Measurements from ENCODE around the gene ROGDI. TPM values are rescaled to one million over a fixed set of nuclear protein-coding genes. Genes with fewer than 3 reads are reported as not detected.
A peak's percentile ranks its signal among the peaks of the same experiment; 100 is the strongest.

ROGDI gene
- total and polyA plus RNA-seq, 9 of the 15 experiments (the other 6 are each of a cell fraction or from before 2014, with no cell fraction given): 0.97 to 37.3 (median 16.5) TPM

DNA sequence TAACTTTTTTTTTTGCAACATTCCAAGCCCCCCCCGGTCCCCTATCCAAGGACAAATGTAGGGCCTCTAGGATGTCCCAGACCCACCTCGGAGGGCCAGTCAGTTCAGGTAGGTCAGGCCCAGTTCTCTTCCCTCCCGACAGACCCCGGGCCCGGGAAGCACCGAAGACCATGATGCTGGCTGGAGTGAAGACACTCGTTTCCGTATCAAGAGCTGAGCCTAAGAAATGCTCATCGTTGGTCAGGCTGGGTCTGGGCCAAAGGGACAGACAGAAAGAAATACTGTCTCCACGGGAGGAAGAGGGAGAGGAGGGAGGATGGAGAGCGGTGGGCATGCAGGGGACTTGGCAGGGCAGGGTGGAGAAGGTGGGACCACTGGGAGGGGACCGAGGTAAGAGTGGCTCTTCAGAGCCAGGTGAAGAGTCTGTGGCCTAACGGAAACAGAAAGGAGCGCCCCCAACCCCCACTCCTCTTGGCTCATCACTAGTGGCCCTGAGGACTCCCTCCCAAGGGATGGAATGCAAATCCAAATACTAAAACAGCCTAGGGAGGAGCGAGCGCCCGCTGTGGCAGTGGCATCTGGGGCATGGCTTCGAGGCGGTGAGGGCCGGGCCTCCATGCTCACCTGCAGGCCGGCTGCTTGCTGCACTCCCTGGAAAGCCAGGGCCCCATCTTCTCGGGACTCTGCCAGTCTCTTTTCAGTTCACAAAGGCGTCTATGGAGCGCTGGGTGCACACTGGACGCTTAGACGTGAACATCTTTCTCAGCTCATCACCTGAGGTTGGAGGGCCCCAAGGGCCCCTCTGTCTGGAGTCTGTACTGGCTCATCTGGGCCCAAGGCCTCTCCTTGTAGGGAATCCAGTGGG, 1.7 kb upstream of the ROGDI start:
- Histone ChIP-seq H3K9me3 (replicated peaks; ENCODE audit: control insufficient read depth, insufficient read depth, low read depth, low read length) (no peaks in the 10 kb centered on the region), H3K27ac (ENCODE audit: extremely low read depth, low read depth, low read length) (peak overlapping the region; percentile 35), H3K9me1 (ENCODE audit: control insufficient read depth, insufficient read depth, low read length) (no peaks in the 10 kb centered on the region), H3K79me2 (ENCODE audit: control insufficient read depth, insufficient read depth, low read length) (peaks cover 6% of the 10 kb centered on the region; the same call in 2 of the 3 replicates), H3K4me2 (ENCODE audit: insufficient read depth, low read length) (peak overlapping the region; percentile 27; the same call in 1 of the 2 replicates), H4K20me1 (replicated peaks; ENCODE audit: control insufficient read depth, insufficient read depth, low read length) (no peaks in the 10 kb centered on the region; the same call in 1 of the 2 replicates), H3K9ac (ENCODE audit: insufficient read depth in 1 of 2, low read depth in 2 of 2, low read length in 2 of 2) (peak overlapping the region in 1 of 2 experiments; percentile 74; a peak in 3 of 4 replicates), H2AFZ (ENCODE audit: low read depth, low read length) (no peak overlapping the region), H3K27me3 (ENCODE audit: control insufficient read depth in 2 of 2, insufficient read depth in 2 of 2, low read length in 2 of 2) (no peaks in the 10 kb centered on the region), H3K4me3 (no peak overlapping the region), H3K36me3 (ENCODE audit: control insufficient read depth, insufficient read depth, low read length) (peaks cover 55% of the 10 kb centered on the region), H3K4me1 (replicated peaks in 1 of 2; ENCODE audit: control insufficient read depth in 2 of 2, insufficient read depth in 2 of 2, low read length in 2 of 2) (peaks cover 35 to 62% of the 10 kb centered on the region in 2 experiments)
- CTCF ChIA-PET (ENCODE audit: low intra/inter-chr PET ratio): no interaction called here
- ATAC-seq: no peak
- in situ Hi-C loops (cut with MboI): no loop called here
- BruUV-seq (replicated peaks): TSS peak; percentile 79
- peak; percentile 40 for FAIRE-seq
- no peak for DNase-seq (ENCODE audit: extremely low read depth in 1 of 4, low spot score in 3 of 4)
- 53% methylated on average over 24 of the region's 26 CpGs for WGBS (ENCODE audit: insufficient coverage, low coverage, missing lambda C conversion rate)
- POLR2A ChIA-PET: interaction anchor here (0.6 to 2.6 kb wide), 7 partner anchors 9 to 137 kb away, joined by 3 to 9 read pairs (median 3); no protein-coding TSS in a partner anchor
- intact Hi-C loops (cut with micrococcal nuclease): loop anchor here (2.0 to 5.0 kb wide), 3 partner anchors 35 to 87 kb away; partner anchors contain the start of genes GLYR1 and UBN1
- TF ChIP-seq, protein P1, sequence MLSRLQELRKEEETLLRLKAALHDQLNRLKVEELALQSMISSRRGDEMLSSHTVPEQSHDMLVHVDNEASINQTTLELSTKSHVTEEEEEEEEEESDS (CRISPR knock-in tag; IDR thresholded peaks at IDR 0.05): no peak
- TF ChIP-seq NFXL1 (CRISPR knock-in tag; IDR thresholded peaks at IDR 0.05): no peak
- no peak for TF ChIP-seq HMG20A (CRISPR knock-in tag; conservative IDR thresholded peaks at IDR 0.05)
- no peak for TF ChIP-seq HMG20B (CRISPR knock-in tag; IDR thresholded peaks at IDR 0.05)
- TF ChIP-seq, protein P2, sequence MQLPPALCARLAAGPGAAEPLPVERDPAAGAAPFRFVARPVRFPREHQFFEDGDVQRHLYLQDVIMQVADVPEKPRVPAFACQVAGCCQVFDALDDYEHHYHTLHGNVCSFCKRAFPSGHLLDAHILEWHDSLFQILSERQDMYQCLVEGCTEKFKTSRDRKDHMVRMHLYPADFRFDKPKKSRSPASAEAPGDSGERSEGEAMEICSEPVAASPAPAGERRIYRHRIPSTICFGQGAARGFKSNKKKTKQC (CRISPR knock-in tag; IDR thresholded peaks at IDR 0.05): no peak
- TF ChIP-seq ZNF324 (CRISPR knock-in tag; IDR thresholded peaks at IDR 0.05): no peak
- no peak for TF ChIP-seq MYC (IDR thresholded peaks at IDR 0.05; ENCODE audit: low read depth, low read length)
- no peak for TF ChIP-seq MYC (CRISPR knock-in tag; IDR thresholded peaks at IDR 0.05; ENCODE audit: borderline replicate concordance, low read depth)
- TF ChIP-seq RBFOX2 (IDR thresholded peaks at IDR 0.05; ENCODE audit: low read depth, low read length): 0 out of 2 replicates have a peak, but pooled peaks have one; percentile 28
- TF ChIP-seq POU5F1 (IDR thresholded peaks at IDR 0.05; ENCODE audit: borderline replicate concordance, low read depth, low read length, partially characterized antibody): no peak
- no peak for TF ChIP-seq NR3C1 (CRISPR knock-in tag; IDR thresholded peaks at IDR 0.05)
- TF ChIP-seq TCFL5 (CRISPR knock-in tag; conservative IDR thresholded peaks at IDR 0.05): no peak
- TF ChIP-seq, protein P3, sequence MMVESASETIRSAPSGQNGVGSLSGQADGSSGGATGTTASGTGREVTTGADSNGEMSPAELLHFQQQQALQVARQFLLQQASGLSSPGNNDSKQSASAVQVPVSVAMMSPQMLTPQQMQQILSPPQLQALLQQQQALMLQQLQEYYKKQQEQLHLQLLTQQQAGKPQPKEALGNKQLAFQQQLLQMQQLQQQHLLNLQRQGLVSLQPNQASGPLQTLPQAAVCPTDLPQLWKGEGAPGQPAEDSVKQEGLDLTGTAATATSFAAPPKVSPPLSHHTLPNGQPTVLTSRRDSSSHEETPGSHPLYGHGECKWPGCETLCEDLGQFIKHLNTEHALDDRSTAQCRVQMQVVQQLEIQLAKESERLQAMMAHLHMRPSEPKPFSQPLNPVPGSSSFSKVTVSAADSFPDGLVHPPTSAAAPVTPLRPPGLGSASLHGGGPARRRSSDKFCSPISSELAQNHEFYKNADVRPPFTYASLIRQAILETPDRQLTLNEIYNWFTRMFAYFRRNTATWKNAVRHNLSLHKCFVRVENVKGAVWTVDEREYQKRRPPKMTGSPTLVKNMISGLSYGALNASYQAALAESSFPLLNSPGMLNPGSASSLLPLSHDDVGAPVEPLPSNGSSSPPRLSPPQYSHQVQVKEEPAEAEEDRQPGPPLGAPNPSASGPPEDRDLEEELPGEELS (CRISPR knock-in tag; IDR thresholded peaks at IDR 0.05; ENCODE audit: borderline replicate concordance): no peak
- TF ChIP-seq, protein P4, sequence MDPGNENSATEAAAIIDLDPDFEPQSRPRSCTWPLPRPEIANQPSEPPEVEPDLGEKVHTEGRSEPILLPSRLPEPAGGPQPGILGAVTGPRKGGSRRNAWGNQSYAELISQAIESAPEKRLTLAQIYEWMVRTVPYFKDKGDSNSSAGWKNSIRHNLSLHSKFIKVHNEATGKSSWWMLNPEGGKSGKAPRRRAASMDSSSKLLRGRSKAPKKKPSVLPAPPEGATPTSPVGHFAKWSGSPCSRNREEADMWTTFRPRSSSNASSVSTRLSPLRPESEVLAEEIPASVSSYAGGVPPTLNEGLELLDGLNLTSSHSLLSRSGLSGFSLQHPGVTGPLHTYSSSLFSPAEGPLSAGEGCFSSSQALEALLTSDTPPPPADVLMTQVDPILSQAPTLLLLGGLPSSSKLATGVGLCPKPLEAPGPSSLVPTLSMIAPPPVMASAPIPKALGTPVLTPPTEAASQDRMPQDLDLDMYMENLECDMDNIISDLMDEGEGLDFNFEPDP (CRISPR knock-in tag; IDR thresholded peaks at IDR 0.05): no peak
- TF ChIP-seq HNRNPL (IDR thresholded peaks at IDR 0.05; ENCODE audit: low read depth, low read length): no peak
- TF ChIP-seq ZFX (CRISPR knock-in tag; IDR thresholded peaks at IDR 0.05): peak; percentile 21; the same call in 1 of the 2 replicates
- TF ChIP-seq ZC3H8 (IDR thresholded peaks at IDR 0.05): no peak
- peak; percentile 37 for TF ChIP-seq RBBP5 (IDR thresholded peaks at IDR 0.05; ENCODE audit: borderline replicate concordance, insufficient read depth, low read length, poor library complexity, severe bottlenecking)

Measured in K562 (cell line).